ENCODE measurements around the gene KLHL22.

DNA sequence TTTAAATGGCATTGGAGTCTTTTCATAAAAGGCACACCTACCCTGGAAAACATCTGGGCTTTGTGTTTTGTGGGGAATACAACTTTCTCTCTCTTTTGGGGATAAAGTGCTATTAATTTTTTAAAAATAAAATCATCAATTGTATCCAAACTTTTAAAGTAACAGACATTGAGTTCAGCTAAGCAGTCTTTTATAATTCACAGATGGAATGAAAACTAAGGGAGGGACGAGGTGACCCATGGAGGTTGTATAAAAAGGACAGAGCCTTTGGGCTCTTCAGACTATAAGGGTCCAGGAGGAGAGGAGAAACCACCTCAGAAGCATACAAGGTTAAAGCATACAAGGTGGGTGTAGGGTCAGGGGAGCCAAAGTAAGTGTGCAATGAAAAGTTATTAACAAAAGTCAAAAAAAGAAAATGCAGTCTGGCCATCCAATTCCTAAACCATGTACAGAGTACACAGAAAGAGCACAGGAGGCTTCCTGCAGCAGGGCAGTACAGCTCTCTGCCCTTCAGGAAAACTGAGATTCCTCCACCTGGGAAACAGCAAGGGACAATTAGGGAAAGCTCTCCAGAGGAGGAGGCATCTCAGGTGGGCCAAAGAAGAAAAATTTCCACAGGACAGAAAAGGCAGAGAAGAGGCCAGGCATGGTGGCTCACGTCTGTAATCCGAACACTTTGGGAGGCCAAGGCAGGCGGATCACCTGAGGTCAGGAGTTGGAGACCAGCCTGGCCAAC is 10.5 kb downstream of the KLHL22 start:
- TF ChIP-seq, protein P1, sequence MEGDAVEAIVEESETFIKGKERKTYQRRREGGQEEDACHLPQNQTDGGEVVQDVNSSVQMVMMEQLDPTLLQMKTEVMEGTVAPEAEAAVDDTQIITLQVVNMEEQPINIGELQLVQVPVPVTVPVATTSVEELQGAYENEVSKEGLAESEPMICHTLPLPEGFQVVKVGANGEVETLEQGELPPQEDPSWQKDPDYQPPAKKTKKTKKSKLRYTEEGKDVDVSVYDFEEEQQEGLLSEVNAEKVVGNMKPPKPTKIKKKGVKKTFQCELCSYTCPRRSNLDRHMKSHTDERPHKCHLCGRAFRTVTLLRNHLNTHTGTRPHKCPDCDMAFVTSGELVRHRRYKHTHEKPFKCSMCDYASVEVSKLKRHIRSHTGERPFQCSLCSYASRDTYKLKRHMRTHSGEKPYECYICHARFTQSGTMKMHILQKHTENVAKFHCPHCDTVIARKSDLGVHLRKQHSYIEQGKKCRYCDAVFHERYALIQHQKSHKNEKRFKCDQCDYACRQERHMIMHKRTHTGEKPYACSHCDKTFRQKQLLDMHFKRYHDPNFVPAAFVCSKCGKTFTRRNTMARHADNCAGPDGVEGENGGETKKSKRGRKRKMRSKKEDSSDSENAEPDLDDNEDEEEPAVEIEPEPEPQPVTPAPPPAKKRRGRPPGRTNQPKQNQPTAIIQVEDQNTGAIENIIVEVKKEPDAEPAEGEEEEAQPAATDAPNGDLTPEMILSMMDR (IDR thresholded peaks at IDR 0.05; ENCODE audit: control extremely low read depth in 1 of 3, insufficient read depth in 1 of 3, low read depth in 1 of 3, low read length in 3 of 3) = no peak
- no peak for TF ChIP-seq CBX5 (IDR thresholded peaks at IDR 0.05; ENCODE audit: low read depth, low read length)
- TF ChIP-seq SP4 (IDR thresholded peaks at IDR 0.05; ENCODE audit: low read length) = no peak
- TF ChIP-seq RAD21 (IDR thresholded peaks at IDR 0.05 in 1 of 2, conservative IDR thresholded peaks at IDR 0.05 in 1 of 2; ENCODE audit: low read depth in 2 of 2, low read length in 2 of 2) = no peak
- no peak for TF ChIP-seq YY1 (IDR thresholded peaks at IDR 0.05; ENCODE audit: low read depth, low read length)
- TF ChIP-seq BCL11A (IDR thresholded peaks at IDR 0.05; ENCODE audit: low read depth in 2 of 2, low read length in 2 of 2) = no peak
- TF ChIP-seq SIN3A (conservative IDR thresholded peaks at IDR 0.05 in 1 of 2, IDR thresholded peaks at IDR 0.05 in 1 of 2; ENCODE audit: low read depth in 1 of 2, low read length in 2 of 2) = no peak
- no peak for TF ChIP-seq KDM5A (IDR thresholded peaks at IDR 0.05; ENCODE audit: low read length)
- TF ChIP-seq CEBPB (IDR thresholded peaks at IDR 0.05; ENCODE audit: low read depth, low read length) = no peak
- TF ChIP-seq, protein P2, sequence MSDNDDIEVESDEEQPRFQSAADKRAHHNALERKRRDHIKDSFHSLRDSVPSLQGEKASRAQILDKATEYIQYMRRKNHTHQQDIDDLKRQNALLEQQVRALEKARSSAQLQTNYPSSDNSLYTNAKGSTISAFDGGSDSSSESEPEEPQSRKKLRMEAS (IDR thresholded peaks at IDR 0.05) = no peak

Data from H1 (cell line).